HG02981 (cell line): Measurements from ENCODE around the gene NR3C2.

Source experiments
- ATAC-seq: cut with Tn5 transposase; IDR thresholded peaks from one replicate; pipeline ENCODE4 v1.9.1; 2021; ENCODE audit warnings: mild to moderate bottlenecking, moderate library complexity; ENCODE audit not compliant: unreplicated experiment

The NR3C2 gene

DNA sequence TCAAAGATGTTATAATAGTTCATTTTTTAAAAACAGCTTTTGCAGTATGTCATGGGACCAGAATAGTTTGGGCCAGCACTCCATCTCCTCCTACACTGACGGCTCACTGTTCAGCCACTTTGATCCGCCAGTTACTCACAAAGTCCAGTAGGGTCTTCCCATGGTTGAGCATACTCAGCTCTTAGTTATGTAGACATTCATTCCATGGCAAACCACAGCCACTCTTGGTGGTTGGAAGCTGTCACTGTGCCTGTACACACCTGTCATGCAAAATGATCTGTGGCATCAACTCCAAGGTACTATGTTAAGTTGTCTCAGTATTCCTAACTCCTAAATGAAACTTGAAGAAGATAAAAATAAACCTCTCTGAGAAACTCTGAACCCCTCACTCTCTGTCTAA lies 127.2 kb downstream of the NR3C2 start:
- no peak for ATAC-seq

- ATAC-seq: no peak
Observed at GRCh38 chr4:148312956-148313490, 129.2 kb downstream of the NR3C2 start.

DNA sequence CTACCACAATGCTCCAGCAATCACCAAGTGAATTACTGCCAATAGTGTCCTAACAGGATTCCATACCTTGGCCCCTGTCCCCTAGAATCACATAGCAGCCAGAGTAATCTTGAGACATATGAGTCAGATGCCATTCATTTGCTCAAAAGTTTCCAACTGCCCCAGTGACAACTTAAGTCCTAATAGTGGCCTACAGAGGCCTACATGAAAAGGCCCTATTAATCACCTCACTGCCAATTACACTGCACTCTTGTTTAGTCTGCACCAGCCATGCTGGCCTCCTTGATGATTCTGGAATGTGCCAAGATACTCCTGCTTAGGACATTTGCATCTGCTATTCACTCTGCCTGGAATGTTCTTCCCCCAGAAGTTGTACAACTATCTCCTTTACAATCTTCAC lies 130.7 kb downstream of the NR3C2 start:
- ATAC-seq: no peak

DNA sequence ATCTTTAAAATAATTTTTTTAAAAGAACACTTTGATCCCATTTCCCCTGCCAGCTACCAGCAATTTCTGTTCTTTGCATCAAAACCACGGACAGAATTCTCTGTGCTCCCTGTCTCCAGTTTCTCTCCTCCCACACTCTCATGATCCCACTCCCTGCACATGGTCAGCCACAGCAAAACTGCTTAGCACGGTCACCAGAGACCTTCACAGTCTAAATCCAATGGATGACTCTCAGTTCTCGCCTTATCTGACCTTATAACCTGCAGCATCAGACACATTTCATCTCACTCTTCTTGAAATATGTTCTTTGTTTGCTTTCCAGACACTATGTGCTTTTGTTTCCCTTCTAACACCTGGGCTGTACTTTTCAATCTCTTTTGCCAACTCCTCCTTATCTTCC lies 131.5 kb downstream of the NR3C2 start:
- ATAC-seq: no peak

- no peak for ATAC-seq
Observed at GRCh38 chr4:148305751-148306150, 136.5 kb downstream of the NR3C2 start.

DNA sequence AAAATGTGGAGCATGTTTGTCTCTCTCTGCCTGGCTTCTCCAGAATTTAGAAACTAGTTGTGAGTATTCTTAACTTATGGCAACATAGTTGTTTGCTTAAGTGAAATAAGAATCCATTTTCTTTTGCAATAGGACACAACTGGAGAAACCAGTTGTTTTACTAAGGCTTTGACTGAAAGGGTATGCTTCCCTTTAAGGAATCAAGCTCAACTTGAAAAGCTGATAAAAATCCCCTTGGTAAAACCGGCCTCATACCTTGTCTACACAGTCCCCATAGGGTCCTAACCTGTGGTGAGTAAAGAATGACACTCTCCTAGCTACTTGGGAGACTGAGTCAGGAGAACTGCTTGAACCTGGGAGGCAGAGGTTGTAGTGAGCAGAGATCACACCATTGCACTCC lies 139.8 kb downstream of the NR3C2 start:
- ATAC-seq: no peak

- no peak for ATAC-seq
Observed at GRCh38 chr4:148300877-148301276, 141.3 kb downstream of the NR3C2 start.

GRCh38 chr4:148299337-148299736 lies 142.9 kb downstream of the NR3C2 start:
- ATAC-seq: no peak

- no peak for ATAC-seq
Observed at GRCh38 chr4:148296498-148296897, 145.7 kb downstream of the NR3C2 start.

DNA sequence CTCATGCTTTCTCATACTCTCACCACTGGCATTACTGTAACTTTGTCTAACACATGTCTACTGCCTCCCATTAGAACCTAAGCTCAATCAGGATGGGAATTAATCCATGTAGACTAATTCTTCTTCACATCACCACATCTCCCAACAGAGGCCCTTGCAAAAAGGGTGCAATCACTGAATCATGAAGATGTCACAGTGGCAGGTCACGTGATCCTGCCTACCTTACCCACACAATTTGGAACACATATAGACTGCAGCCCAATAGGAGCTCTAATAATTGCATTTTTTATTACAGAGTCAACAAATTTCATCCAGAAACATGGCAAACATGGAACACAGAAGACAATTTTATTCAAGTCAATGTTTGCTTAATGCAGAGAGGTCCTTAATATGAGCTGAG lies 146.6 kb downstream of the NR3C2 start:
- no peak for ATAC-seq

GRCh38 chr4:148293571-148293970 lies 148.6 kb downstream of the NR3C2 start:
- no peak for ATAC-seq

DNA sequence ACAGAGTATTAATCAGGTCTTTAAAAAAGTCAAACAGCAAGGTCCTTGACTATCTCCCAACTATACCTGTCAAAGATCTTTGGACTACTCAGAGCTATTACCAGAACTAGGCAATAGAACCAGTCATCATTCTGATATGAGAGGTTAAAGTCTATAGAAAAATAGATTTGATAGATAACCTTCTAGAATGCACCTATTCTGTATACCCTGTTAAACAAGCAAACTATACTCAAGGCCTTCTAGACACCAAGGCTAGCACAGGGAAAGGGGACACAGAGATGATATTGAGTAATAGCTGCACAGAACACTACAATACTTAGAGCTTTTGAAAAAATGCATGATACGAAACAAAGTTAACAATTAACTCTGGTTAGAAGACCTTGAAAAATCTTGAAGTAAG lies 149.5 kb downstream of the NR3C2 start:
- ATAC-seq: no peak

DNA sequence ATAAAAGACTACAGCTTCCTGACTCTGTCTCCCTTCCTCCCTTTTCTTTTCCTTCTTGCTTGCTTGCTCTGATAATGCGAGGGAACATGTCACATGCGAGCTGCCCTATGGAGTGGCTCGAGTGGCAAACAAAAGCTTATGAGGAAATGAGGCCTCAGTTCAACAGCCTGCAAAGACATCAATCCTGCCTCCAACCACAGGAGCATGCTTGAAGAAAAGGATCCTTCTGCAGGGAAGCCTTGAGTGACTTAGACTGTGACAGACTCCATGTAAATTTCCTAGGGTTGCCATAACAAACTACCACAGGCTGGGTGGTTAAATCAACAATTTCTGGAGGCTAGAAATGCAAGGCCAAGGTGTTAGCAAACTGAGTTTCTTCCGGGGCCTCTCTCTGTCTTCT lies 152.5 kb downstream of the NR3C2 start:
- no peak for ATAC-seq

DNA sequence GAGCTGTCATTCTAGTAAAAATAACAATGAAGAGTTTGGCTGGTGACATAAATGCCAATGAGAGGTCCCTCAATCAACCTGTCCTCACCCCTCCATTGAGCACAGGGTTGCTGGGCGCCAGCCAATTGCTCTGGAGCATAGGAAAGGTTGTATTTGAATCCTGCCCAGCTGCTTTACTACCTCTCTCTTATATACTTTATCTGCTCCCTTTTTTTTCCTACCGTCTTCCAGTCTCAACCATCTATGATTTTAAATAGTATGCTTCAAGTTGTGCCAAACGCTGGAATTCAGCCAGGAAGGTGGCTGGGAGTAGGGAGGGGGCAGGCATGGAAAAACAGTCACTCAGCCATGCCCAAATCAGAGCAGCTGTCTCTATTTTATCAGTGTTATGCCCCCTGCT lies 153.8 kb downstream of the NR3C2 start:
- ATAC-seq: no peak

DNA sequence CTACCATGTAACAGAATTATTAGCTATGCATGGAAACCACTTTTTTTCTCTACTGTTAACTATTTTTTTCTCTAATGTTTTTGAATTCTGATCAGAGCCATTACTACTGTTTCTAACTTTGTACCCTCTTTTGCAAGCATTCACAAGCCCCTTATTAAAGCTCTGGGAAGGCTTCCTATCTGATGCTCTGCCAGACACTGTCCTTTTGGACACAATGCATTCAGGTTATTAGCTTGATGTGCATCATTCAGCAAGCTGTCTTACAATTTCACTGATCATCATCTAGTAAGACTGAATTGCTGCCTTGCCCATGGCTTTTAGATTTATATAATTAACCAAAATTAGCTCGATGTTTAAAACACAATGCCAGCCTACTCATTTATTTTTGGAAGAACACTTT lies 155.1 kb downstream of the NR3C2 start:
- no peak for ATAC-seq

DNA sequence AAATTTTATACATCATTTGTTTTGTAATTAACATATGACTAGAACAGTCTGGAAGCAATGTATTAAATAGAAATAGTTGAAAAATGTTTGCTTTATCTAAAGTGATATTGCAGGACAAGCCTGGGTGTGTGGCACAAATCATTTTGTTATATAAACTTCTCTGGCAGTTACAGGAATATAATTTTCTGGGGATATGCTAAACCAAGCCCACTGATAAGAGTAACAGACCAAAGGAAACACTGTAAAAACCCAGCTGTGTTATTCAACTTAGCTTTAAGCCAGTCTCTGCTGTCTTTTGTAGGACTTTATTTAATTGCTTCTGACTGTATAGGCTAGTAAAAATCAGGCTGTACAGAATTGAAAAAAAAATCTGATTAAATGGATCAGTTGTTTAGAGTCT lies 156.2 kb downstream of the NR3C2 start:
- ATAC-seq: no peak

DNA sequence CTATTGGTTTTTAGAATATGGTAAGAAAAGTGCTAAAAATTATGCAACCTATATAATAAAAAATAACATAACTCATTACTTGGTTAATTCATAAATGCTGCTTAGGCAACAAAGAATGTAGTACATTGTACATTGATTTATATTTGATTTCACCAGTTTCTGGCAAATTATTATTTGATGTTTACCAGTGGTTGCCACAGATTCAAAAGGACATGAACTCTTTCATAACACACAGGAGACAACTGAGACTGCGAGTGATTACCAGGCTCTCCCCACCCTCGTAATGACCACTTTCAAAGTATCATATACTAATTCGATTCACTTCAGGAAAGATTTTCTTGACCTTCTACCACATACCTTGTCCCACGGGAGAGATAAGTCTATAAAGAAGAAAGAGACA lies 158.5 kb downstream of the NR3C2 start:
- no peak for ATAC-seq

DNA sequence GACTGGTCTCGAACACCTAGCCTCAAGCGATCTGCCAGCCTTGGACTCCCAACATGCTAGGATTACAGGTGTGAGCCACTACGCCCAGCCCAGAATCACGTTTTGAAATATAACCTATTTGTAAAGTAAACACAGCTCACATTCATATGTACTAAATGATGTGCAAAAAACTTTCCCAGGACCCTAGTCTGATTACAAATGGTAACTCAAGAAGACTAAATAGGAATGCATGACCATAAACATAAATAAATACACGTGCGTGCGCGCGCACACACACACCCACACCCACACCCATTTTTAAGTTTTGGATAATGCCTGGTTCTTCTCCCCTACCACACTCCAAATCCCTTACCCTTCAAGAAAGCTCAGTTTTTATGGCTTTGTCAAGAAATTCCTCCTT lies 163.9 kb downstream of the NR3C2 start:
- no peak for ATAC-seq

GRCh38 chr4:148275266-148275665 lies 166.9 kb downstream of the NR3C2 start:
- no peak for ATAC-seq

- no peak for ATAC-seq
Observed at GRCh38 chr4:148273501-148273986, 168.7 kb downstream of the NR3C2 start.

DNA sequence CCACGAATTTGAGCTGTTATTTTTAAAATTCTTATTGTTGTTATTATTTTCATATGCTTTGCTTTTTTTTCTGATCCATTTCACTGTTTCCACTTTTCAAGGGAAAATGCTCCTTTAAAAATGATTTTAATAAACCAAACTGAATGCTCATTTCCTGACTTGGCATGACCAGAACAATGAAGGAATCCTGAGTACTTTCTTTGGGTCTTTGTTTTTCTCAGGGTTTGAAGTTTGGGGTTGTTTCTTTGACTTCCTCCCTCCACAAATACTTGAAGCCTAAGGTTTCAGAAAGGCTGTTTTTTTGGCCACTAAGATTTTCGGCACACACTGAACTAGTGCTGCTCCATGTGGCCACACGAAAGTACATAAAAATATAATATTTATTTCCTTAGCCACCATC lies 171.0 kb downstream of the NR3C2 start:
- no peak for ATAC-seq

GRCh38 chr4:148270630-148271029 lies 171.6 kb downstream of the NR3C2 start:
- ATAC-seq: no peak

DNA sequence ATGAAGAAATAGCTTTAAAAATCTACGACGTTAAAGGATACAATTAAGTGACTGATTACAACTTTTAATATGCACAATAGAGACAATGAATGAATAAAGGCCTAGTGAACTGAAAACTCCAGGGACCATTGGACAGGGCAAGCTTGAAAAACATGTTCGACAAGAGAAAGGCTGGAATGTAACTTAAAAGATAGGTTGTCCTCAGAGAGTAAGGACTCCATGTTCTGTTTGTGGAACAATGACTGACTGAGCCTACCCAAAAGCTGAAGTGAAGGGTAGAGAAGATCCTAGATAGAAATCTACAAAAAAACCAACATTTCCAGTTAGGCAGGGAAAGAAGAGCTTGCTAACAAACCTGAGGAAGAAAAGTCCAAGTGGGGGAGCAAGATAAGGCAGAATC lies 173.4 kb downstream of the NR3C2 start:
- no peak for ATAC-seq

- no peak for ATAC-seq
Observed at GRCh38 chr4:148266921-148267320, 175.3 kb downstream of the NR3C2 start.
